Measurements from ENCODE around the gene KRT16.

DNA sequence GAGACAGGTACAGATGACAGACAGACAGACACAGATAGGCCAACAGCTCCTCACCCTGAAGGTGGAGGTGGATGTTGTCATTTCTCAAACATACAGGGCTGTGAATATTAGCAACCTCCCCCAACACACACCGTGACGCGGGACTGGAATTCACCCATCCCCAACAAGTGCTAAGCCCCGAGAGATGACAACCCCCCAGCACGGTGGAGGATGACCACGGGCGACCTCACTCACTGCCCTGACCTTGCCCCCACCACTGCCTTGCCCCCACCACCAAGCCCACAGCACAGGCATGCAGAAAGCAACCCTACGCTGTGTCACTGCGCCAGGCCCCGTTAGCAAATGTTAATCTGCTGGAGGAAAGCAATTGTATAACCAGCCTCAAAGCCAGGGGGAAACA, 16.7 kb upstream of the KRT16 start:
- TF ChIP-seq, protein P1, sequence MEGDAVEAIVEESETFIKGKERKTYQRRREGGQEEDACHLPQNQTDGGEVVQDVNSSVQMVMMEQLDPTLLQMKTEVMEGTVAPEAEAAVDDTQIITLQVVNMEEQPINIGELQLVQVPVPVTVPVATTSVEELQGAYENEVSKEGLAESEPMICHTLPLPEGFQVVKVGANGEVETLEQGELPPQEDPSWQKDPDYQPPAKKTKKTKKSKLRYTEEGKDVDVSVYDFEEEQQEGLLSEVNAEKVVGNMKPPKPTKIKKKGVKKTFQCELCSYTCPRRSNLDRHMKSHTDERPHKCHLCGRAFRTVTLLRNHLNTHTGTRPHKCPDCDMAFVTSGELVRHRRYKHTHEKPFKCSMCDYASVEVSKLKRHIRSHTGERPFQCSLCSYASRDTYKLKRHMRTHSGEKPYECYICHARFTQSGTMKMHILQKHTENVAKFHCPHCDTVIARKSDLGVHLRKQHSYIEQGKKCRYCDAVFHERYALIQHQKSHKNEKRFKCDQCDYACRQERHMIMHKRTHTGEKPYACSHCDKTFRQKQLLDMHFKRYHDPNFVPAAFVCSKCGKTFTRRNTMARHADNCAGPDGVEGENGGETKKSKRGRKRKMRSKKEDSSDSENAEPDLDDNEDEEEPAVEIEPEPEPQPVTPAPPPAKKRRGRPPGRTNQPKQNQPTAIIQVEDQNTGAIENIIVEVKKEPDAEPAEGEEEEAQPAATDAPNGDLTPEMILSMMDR (IDR thresholded peaks at IDR 0.05; ENCODE audit: control extremely low read depth in 1 of 3, insufficient read depth in 1 of 3, low read depth in 1 of 3, low read length in 3 of 3) = no peak
- TF ChIP-seq POLR2A (IDR thresholded peaks at IDR 0.05; ENCODE audit: control extremely low read depth in 1 of 2, low read depth in 2 of 2, low read length in 2 of 2) (no peak), CHD2 (IDR thresholded peaks at IDR 0.05; ENCODE audit: low read length) (no peak), EZH2 (IDR thresholded peaks at IDR 0.05; ENCODE audit: low read depth, low read length, severe bottlenecking) (no peak), ZNF274 (IDR thresholded peaks at IDR 0.05; ENCODE audit: borderline replicate concordance, extremely low read depth, low read length) (no peak), CBX5 (IDR thresholded peaks at IDR 0.05; ENCODE audit: low read depth, low read length) (no peak), NRF1 (IDR thresholded peaks at IDR 0.05; ENCODE audit: low read depth, low read length) (no peak), TCF12 (IDR thresholded peaks at IDR 0.05; ENCODE audit: low read depth, low read length) (no peak), FOSL1 (IDR thresholded peaks at IDR 0.05; ENCODE audit: insufficient read depth, low read depth, low read length) (no peak)
- TF ChIP-seq, protein P2, sequence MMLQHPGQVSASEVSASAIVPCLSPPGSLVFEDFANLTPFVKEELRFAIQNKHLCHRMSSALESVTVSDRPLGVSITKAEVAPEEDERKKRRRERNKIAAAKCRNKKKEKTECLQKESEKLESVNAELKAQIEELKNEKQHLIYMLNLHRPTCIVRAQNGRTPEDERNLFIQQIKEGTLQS (IDR thresholded peaks at IDR 0.05; ENCODE audit: insufficient read depth, low read depth, low read length) = no peak

Measured in H1 (cell line).